Endothelial cell of umbilical vein (primary cell): Measurements from ENCODE around the gene CTIF.

Source experiments
- EZH2 ChIP-seq: IDR thresholded peaks from 2 replicates; pipeline ENCODE4 v1.6.1; 2012; ENCODE audit warnings: borderline replicate concordance, low read depth, mild to moderate bottlenecking, moderate library complexity, low read length, inconsistent platforms; ENCODE audit not compliant: severe bottlenecking
- JUN ChIP-seq: IDR thresholded peaks from 2 replicates; pipeline ENCODE4 v1.6.1; 2011; ENCODE audit warnings: borderline replicate concordance, low read depth; ENCODE audit not compliant: insufficient read length, insufficient read depth
- MYC ChIP-seq: IDR thresholded peaks from one replicate; pipeline ENCODE4 v1.6.1; 2011; ENCODE audit warnings: mild to moderate bottlenecking, low read depth, low read length
- POLR2AphosphoS5 ChIP-seq: IDR thresholded peaks from 2 replicates; pipeline ENCODE4 v1.6.1; 2012; ENCODE audit warnings: low read depth, mild to moderate bottlenecking, control low read depth, low read length, moderate library complexity; ENCODE audit not compliant: insufficient read depth
- TF ChIP-seq, protein P1 (sequence below), 2 donors: IDR thresholded peaks; 1 replicate in 1 of 2; 2 replicates in 1 of 2; pipeline ENCODE4 v1.5.1; 2011; ENCODE audit warnings: low read length in 2 of 2, mild to moderate bottlenecking in 2 of 2, moderate library complexity in 2 of 2, control low read depth in 1 of 2, inconsistent platforms in 1 of 2, low read depth in 1 of 2; ENCODE audit not compliant: insufficient read depth in 1 of 2; ENCODE audit errors: extremely low read depth in 1 of 2

DNA sequence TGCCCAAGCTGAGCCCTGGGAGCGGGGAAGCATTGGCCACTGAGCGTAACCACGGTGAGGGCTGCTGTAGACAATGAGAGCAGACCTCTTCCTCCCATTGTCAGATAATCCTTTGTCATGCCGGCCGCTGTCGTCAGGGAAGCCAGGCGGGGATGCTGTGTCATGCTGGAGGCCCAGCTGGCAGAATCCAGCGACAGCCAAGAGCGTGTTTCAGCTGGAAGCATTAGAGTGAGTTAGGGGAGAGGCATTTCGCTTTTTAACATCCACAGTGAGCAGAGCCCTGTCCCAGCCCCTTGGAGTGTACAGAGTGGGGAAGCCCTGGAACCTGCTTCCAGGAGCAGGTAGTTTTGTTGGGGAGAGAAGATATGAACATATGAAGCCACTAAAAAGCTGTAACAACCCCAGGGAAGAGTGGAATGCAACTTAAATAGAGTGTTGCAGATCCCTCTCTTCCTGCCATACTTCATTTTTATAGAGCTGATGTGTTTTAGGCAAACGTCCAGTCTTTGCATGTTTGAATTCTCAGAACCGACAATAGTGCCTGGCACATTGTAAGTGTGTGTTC lies 7.0 kb downstream of the CTIF start:
- TF ChIP-seq, protein P1, sequence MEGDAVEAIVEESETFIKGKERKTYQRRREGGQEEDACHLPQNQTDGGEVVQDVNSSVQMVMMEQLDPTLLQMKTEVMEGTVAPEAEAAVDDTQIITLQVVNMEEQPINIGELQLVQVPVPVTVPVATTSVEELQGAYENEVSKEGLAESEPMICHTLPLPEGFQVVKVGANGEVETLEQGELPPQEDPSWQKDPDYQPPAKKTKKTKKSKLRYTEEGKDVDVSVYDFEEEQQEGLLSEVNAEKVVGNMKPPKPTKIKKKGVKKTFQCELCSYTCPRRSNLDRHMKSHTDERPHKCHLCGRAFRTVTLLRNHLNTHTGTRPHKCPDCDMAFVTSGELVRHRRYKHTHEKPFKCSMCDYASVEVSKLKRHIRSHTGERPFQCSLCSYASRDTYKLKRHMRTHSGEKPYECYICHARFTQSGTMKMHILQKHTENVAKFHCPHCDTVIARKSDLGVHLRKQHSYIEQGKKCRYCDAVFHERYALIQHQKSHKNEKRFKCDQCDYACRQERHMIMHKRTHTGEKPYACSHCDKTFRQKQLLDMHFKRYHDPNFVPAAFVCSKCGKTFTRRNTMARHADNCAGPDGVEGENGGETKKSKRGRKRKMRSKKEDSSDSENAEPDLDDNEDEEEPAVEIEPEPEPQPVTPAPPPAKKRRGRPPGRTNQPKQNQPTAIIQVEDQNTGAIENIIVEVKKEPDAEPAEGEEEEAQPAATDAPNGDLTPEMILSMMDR (IDR thresholded peaks at IDR 0.05; ENCODE audit: extremely low read depth in 1 of 2, insufficient read depth in 1 of 2, low read depth in 1 of 2, low read length in 2 of 2): no peak
- TF ChIP-seq EZH2 (no peak), MYC (no peak), JUN (peak; percentile 49), POLR2AphosphoS5 (no peak)
